H9 (cell line): ENCODE measurements around the gene TMEM97. TPM values are rescaled to one million over a fixed set of nuclear protein-coding genes. Genes with fewer than 3 reads are reported as not detected.

Experiments
- DNase-seq: peaks from one replicate; pipeline ENCODE4 v3.0.0-alpha.2; 2017
- H2AFZ ChIP-seq: one replicate; pipeline ENCODE4 v1.6.1; 2013; ENCODE audit warnings: mild to moderate bottlenecking, low read length, control low read depth, moderate library complexity
- H2AK5ac ChIP-seq: 2 replicates; pipeline ENCODE4 v1.6.1; 2013; ENCODE audit warnings: low read length, control low read depth, mixed read lengths; ENCODE audit not compliant: insufficient read length
- H2BK120ac ChIP-seq: one replicate; pipeline ENCODE4 v1.6.1; 2013; ENCODE audit warnings: low read depth, mild to moderate bottlenecking, low read length, control low read depth, inconsistent platforms; ENCODE audit not compliant: poor library complexity, severe bottlenecking
- H2BK12ac ChIP-seq: 2 replicates; pipeline ENCODE4 v1.6.1; 2013; ENCODE audit warnings: low read length, control low read depth, mixed read lengths, low read depth; ENCODE audit not compliant: insufficient read length
- H2BK15ac ChIP-seq: 2 replicates; pipeline ENCODE4 v1.6.1; 2013; ENCODE audit warnings: low read depth, low read length, control low read depth
- H2BK20ac ChIP-seq: one replicate; pipeline ENCODE4 v1.6.1; 2013; ENCODE audit warnings: low read depth, mild to moderate bottlenecking, low read length, control low read depth, inconsistent platforms; ENCODE audit not compliant: poor library complexity, severe bottlenecking
- H2BK5ac ChIP-seq: 2 replicates; pipeline ENCODE4 v1.6.1; 2013; ENCODE audit warnings: low read length, control low read depth, mixed read lengths; ENCODE audit not compliant: insufficient read length
- H3K14ac ChIP-seq: 2 replicates; pipeline ENCODE4 v1.6.1; 2013; ENCODE audit warnings: low read length, control low read depth; ENCODE audit not compliant: insufficient read depth
- H3K18ac ChIP-seq: 2 replicates; pipeline ENCODE4 v1.6.1; 2013; ENCODE audit warnings: low read depth, mild to moderate bottlenecking, mixed read lengths, low read length, control low read depth; ENCODE audit not compliant: insufficient read length
- H3K23ac ChIP-seq: 2 replicates; pipeline ENCODE4 v1.6.1; 2013; ENCODE audit warnings: low read length, control low read depth, mixed read lengths, low read depth; ENCODE audit not compliant: insufficient read length
- H3K23me2 ChIP-seq: 2 replicates; pipeline ENCODE4 v1.6.1; 2013; ENCODE audit warnings: low read depth, mild to moderate bottlenecking, mixed read lengths, low read length, control low read depth; ENCODE audit not compliant: insufficient read length, poor library complexity, severe bottlenecking
- H3K27ac ChIP-seq: 2 replicates; pipeline ENCODE4 v1.5.1; 2013; ENCODE audit warnings: low read length, control low read depth, mixed read lengths, low read depth; ENCODE audit not compliant: insufficient read length
- H3K27me3 ChIP-seq: 2 replicates; pipeline ENCODE4 v1.6.1; 2013; ENCODE audit warnings: low read length, control low read depth, inconsistent platforms; ENCODE audit not compliant: insufficient read depth
- H3K4ac ChIP-seq: 2 replicates; pipeline ENCODE4 v1.6.1; 2013; ENCODE audit warnings: low read depth, mild to moderate bottlenecking, control low read depth, inconsistent platforms, low read length, moderate library complexity
- H3K4me1 ChIP-seq: 2 replicates; pipeline ENCODE4 v1.6.1; 2013; ENCODE audit warnings: low read length, control low read depth, inconsistent platforms; ENCODE audit not compliant: insufficient read depth
- H3K4me2 ChIP-seq: 2 replicates; pipeline ENCODE4 v1.6.1; 2013; ENCODE audit warnings: low read length, control low read depth, mixed read lengths; ENCODE audit not compliant: insufficient read length, insufficient read depth
- H3K56ac ChIP-seq: 2 replicates; pipeline ENCODE4 v1.6.1; 2013; ENCODE audit warnings: low read depth, mild to moderate bottlenecking, mixed read lengths, low read length, control low read depth; ENCODE audit not compliant: insufficient read length
- H3K79me1 ChIP-seq: 2 replicates; pipeline ENCODE4 v1.6.1; 2013; ENCODE audit warnings: low read depth, mild to moderate bottlenecking, moderate library complexity, low read length, control low read depth, inconsistent platforms; ENCODE audit not compliant: insufficient read depth, poor library complexity, severe bottlenecking
- H3K79me2 ChIP-seq: 2 replicates; pipeline ENCODE4 v1.6.1; 2013; ENCODE audit warnings: low read length, control low read depth, inconsistent platforms; ENCODE audit not compliant: insufficient read depth
- H3K9ac ChIP-seq: 2 replicates; pipeline ENCODE4 v1.6.1; 2013; ENCODE audit warnings: low read length, control low read depth, mixed read lengths; ENCODE audit not compliant: insufficient read length; ENCODE audit errors: extremely low read depth
- H3K9me3 ChIP-seq: one replicate; pipeline ENCODE4 v1.6.1; 2013; ENCODE audit warnings: low read depth, low read length, inconsistent platforms; ENCODE audit not compliant: control insufficient read depth
- H3T11ph ChIP-seq: one replicate; pipeline ENCODE4 v1.6.1; 2013; ENCODE audit warnings: mild to moderate bottlenecking, low read length, control low read depth, inconsistent platforms
- H4K20me1 ChIP-seq: one replicate; pipeline ENCODE4 v1.6.1; 2013; ENCODE audit not compliant: control insufficient read depth, insufficient read length, insufficient read depth
- H4K5ac ChIP-seq: 2 replicates; pipeline ENCODE4 v1.6.1; 2013; ENCODE audit warnings: low read depth, mild to moderate bottlenecking, mixed read lengths, low read length, control low read depth; ENCODE audit not compliant: insufficient read length
- H4K8ac ChIP-seq: replicated peaks from 2 replicates; pipeline ENCODE4 v1.6.1; 2013; ENCODE audit warnings: low read length, control low read depth, mixed read lengths, low read depth; ENCODE audit not compliant: insufficient read length
- H4K91ac ChIP-seq: 2 replicates; pipeline ENCODE4 v1.6.1; 2013; ENCODE audit warnings: low read depth, mild to moderate bottlenecking, moderate library complexity, mixed read lengths, low read length, control low read depth; ENCODE audit not compliant: insufficient read length
- H3K27ac Mint-ChIP-seq, 3 experiments: 2 replicates in 2 of 3; 3 replicates in 1 of 3; pipeline ENCODE4 v1.8.0; 2020 to 2021; ENCODE audit warnings: mixed read lengths in 3 of 3, mild to moderate bottlenecking in 1 of 3, moderate library complexity in 1 of 3
- H3K27me3 Mint-ChIP-seq: 2 replicates; pipeline ENCODE4 v1.8.0; 2021; ENCODE audit warnings: low read depth, mild to moderate bottlenecking, moderate library complexity, mixed read lengths
- H3K36me3 Mint-ChIP-seq, 3 experiments: 2 replicates in 2 of 3; 3 replicates in 1 of 3; pipeline ENCODE4 v1.8.0; 2020 to 2021; ENCODE audit warnings: low read depth in 3 of 3, mixed read lengths in 3 of 3; ENCODE audit not compliant: insufficient read depth in 1 of 3
- H3K4me1 Mint-ChIP-seq, 2 experiments: 2 replicates each; pipeline ENCODE4 v1.8.0; 2020; ENCODE audit warnings: mixed read lengths in 2 of 2
- H3K4me3 Mint-ChIP-seq, 2 experiments: 2 replicates in 1 of 2; 3 replicates in 1 of 2; pipeline ENCODE4 v1.8.0; 2020 to 2021; ENCODE audit warnings: mild to moderate bottlenecking in 2 of 2, mixed read lengths in 2 of 2, moderate library complexity in 1 of 2
- H3K9me3 Mint-ChIP-seq, 2 experiments: 2 replicates in 1 of 2; 3 replicates in 1 of 2; pipeline ENCODE4 v1.8.0; 2020; ENCODE audit warnings: mild to moderate bottlenecking in 2 of 2, mixed read lengths in 2 of 2, moderate library complexity in 1 of 2
- CTCF ChIP-seq: fragments of 200-600 bp; sonication (generic); conservative IDR thresholded peaks from 3 replicates; pipeline ENCODE4 v1.8.0; 2021; ENCODE audit warnings: antibody characterized with exemption, mild to moderate bottlenecking
- WGBS: extraction: QIAGEN DNeasy Blood & Tissue Kit; methylation state at CpG from one replicate; pipeline ENCODE4 v1.1.7; 2013; ENCODE audit warnings: missing lambda C conversion rate, low lambda C conversion rate, mixed read lengths; ENCODE audit not compliant: insufficient read length; ENCODE audit errors: extremely low coverage; 5-methylcytosine and 5-hydroxymethylcytosine counted together
- total RNA-seq: library from RNA; stranded (reverse); gene quantifications from 2 replicates; pipeline ENCODE4 v1.2.1, GENCODE V29; 2021

Gene TMEM97
- total RNA-seq, 1 experiment from 2014 or later = 116 TPM

- H3K23ac ChIP-seq = no peak overlapping the region
- H3T11ph ChIP-seq = no peak overlapping the region
- no CpG with 5 or more reads among the region's 3 CpGs for WGBS
- H3K9me3 ChIP-seq = no peaks in the 10 kb centered on the region
- H3K4me3 Mint-ChIP-seq = no peak overlapping the region
- H3K4ac ChIP-seq = no peak overlapping the region
- no peaks in the 10 kb centered on the region for H3K23me2 ChIP-seq
- H3K27me3 Mint-ChIP-seq = no peaks in the 10 kb centered on the region
- no peak overlapping the region for H4K91ac ChIP-seq
- H4K5ac ChIP-seq = no peak overlapping the region
- no peak overlapping the region for H3K27ac ChIP-seq
- H3K4me1 Mint-ChIP-seq = peaks cover 5 to 6% of the 10 kb centered on the region in 2 experiments
- no peak overlapping the region for H3K18ac ChIP-seq
- H4K8ac ChIP-seq = no peak overlapping the region
- H3K4me2 ChIP-seq = no peak overlapping the region
- no peak overlapping the region for H2BK120ac ChIP-seq
- no peak overlapping the region for H2AFZ ChIP-seq
- peaks cover 3% of the 10 kb centered on the region for H4K20me1 ChIP-seq
- TF ChIP-seq CTCF = 0 out of 3 replicates have a peak, but pooled peaks have one; percentile 9
- no peak overlapping the region for H3K9ac ChIP-seq
- H3K27ac Mint-ChIP-seq = no peak overlapping the region
- no peaks in the 10 kb centered on the region for H3K4me1 ChIP-seq
- peak; percentile 18 for DNase-seq
- no peaks in the 10 kb centered on the region for H3K9me3 Mint-ChIP-seq
- no peaks in the 10 kb centered on the region for H3K27me3 ChIP-seq
- no peak overlapping the region for H3K56ac ChIP-seq
- no peak overlapping the region for H3K14ac ChIP-seq
- peaks cover 23% of the 10 kb centered on the region; the same call in 1 of the 2 replicates for H3K79me2 ChIP-seq
- H2AK5ac ChIP-seq = no peak overlapping the region
- no peak overlapping the region for H2BK20ac ChIP-seq
- no peak overlapping the region for H2BK12ac ChIP-seq
- H3K79me1 ChIP-seq = peaks cover 9% of the 10 kb centered on the region
- no peak overlapping the region for H2BK15ac ChIP-seq
- H2BK5ac ChIP-seq = no peak overlapping the region
- peaks cover 22 to 44% (median 40%) of the 10 kb centered on the region in 3 experiments; a peak in 6 of 7 replicates for H3K36me3 Mint-ChIP-seq
Measured at GRCh38 chr17:28327709-28328108, 8.7 kb downstream of the TMEM97 start.
